Keratinocyte (primary cell): ENCODE measurements around the gene SARNP. TPM values are rescaled to one million over a fixed set of nuclear protein-coding genes. Genes with fewer than 3 reads are reported as not detected.
"Not testable (repeated sequence)": the region's sequence is repeated elsewhere in the genome, so short reads cannot be mapped to it uniquely, and the experiment has no call there.

Source experiments
- DNase-seq: peaks from one replicate; pipeline ENCODE4 v3.0.0-alpha.2; 2011; ENCODE audit warnings: low read depth, missing footprints, low spot score
- FAIRE-seq: peaks from 2 replicates; lab custom pipeline; 2011; peaks lifted over from hg19 to GRCh38; lab: Jason Lieb, UNC
- H2AFZ ChIP-seq: 2 replicates; pipeline ENCODE4 v1.6.0; 2012; ENCODE audit warnings: low read length, control low read depth, inconsistent platforms; ENCODE audit not compliant: control insufficient read depth
- H3K27ac ChIP-seq: 2 replicates; pipeline ENCODE4 v1.5.1; 2011; ENCODE audit warnings: low read length; ENCODE audit not compliant: control insufficient read depth, insufficient read depth
- H3K27me3 ChIP-seq: 3 replicates; pipeline ENCODE4 v1.6.0; 2011; ENCODE audit warnings: low read length; ENCODE audit not compliant: control insufficient read depth, insufficient read depth; ENCODE audit errors: extremely low read depth
- H3K36me3 ChIP-seq, 2 experiments: 2 replicates in 1 of 2; 3 replicates in 1 of 2; pipeline ENCODE4 v1.5.1; 2011; ENCODE audit warnings: low read length in 2 of 2, mild to moderate bottlenecking in 1 of 2; ENCODE audit not compliant: control insufficient read depth in 2 of 2, insufficient read depth in 2 of 2; ENCODE audit errors: extremely low read depth in 1 of 2
- H3K4me1 ChIP-seq: 3 replicates; pipeline ENCODE4 v1.5.1; 2011; ENCODE audit warnings: low read length; ENCODE audit not compliant: control insufficient read depth, insufficient read depth; ENCODE audit errors: extremely low read depth
- H3K4me2 ChIP-seq: 3 replicates; pipeline ENCODE4 v1.6.0; 2011; ENCODE audit warnings: low read depth, low read length; ENCODE audit not compliant: control insufficient read depth, insufficient read depth; ENCODE audit errors: extremely low read depth
- H3K4me3 ChIP-seq, 3 experiments: fragments of 200-600 bp in 1 of 3; sonication (generic) in 1 of 3; 2 replicates in 2 of 3; 3 replicates in 1 of 3; pipeline ENCODE4 v1.5.1; 2011 to 2016; ENCODE audit warnings: low read length in 3 of 3, mild to moderate bottlenecking in 3 of 3, control low read depth in 2 of 3, inconsistent platforms in 1 of 3, low read depth in 1 of 3, mixed read lengths in 1 of 3, mixed run types in 1 of 3, moderate library complexity in 1 of 3; ENCODE audit not compliant: control insufficient read depth in 2 of 3, insufficient read depth in 2 of 3; ENCODE audit errors: extremely low read depth in 1 of 3
- H3K79me2 ChIP-seq: 2 replicates; pipeline ENCODE4 v1.6.0; 2012; ENCODE audit warnings: low read length; ENCODE audit not compliant: control insufficient read depth, insufficient read depth
- H3K9ac ChIP-seq: 3 replicates; pipeline ENCODE4 v1.6.0; 2011; ENCODE audit warnings: low read length; ENCODE audit not compliant: control insufficient read depth, insufficient read depth; ENCODE audit errors: extremely low read depth
- H3K9me1 ChIP-seq: 3 replicates; pipeline ENCODE4 v1.6.0; 2011; ENCODE audit warnings: low read length; ENCODE audit not compliant: control insufficient read depth, insufficient read depth; ENCODE audit errors: extremely low read depth
- H3K9me3 ChIP-seq: 2 replicates; pipeline ENCODE4 v1.5.1; 2012; ENCODE audit warnings: low read depth, low read length; ENCODE audit not compliant: control insufficient read depth
- H4K20me1 ChIP-seq: 3 replicates; pipeline ENCODE4 v1.6.0; 2011; ENCODE audit warnings: low read length; ENCODE audit not compliant: control insufficient read depth, insufficient read depth; ENCODE audit errors: extremely low read depth
- EZH2 ChIP-seq: IDR thresholded peaks from one replicate; pipeline ENCODE4 v1.6.1; 2012; ENCODE audit warnings: inconsistent platforms, mild to moderate bottlenecking, low read length, moderate library complexity
- dilution Hi-C: fragments of 300-500 bp; cut with MboI; formaldehyde crosslinking; loops from one replicate; pipeline ENCODE4 v1.7.0; 2020; ENCODE audit warnings: low sequenced_read_pairs; ENCODE audit not compliant: extremely low pct_ligation_motif_present
- polyA plus RNA-seq, 5 experiments: library from polyadenylated mRNA; depleted of rRNA in 3 of 5; stranded (reverse) in 3 of 5; stranded (forward) in 1 of 5; unstranded in 1 of 5; fragments of >200 nt; gene quantifications; 1 replicate in 1 of 5; 2 replicates in 3 of 5; 3 replicates in 1 of 5; pipeline versions ENCODE4 v1.2.1 to v1.2.3, GENCODE V29; 2011 to 2012; ENCODE audit warnings: missing spikeins in 2 of 5, low read depth in 1 of 5, low replicate concordance in 1 of 5
- TF ChIP-seq, protein P1 (sequence below), 3 experiments: IDR thresholded peaks in 1 of 3; conservative IDR thresholded peaks in 1 of 3; optimal IDR thresholded peaks in 1 of 3; 2 replicates in 2 of 3; 3 replicates in 1 of 3; pipeline versions ENCODE3 to v1.5.1; 2011; ENCODE audit warnings: low read length in 3 of 3, mild to moderate bottlenecking in 3 of 3, moderate library complexity in 2 of 3, control low read depth in 1 of 3, inconsistent platforms in 1 of 3; ENCODE audit not compliant: insufficient read depth in 2 of 3; ENCODE audit errors: extremely low read depth in 1 of 3

The SARNP gene
- polyA plus RNA-seq, 1 donor (not counting 4 experiments of a cell fraction or from before 2014, with no cell fraction given): 168 TPM

DNA sequence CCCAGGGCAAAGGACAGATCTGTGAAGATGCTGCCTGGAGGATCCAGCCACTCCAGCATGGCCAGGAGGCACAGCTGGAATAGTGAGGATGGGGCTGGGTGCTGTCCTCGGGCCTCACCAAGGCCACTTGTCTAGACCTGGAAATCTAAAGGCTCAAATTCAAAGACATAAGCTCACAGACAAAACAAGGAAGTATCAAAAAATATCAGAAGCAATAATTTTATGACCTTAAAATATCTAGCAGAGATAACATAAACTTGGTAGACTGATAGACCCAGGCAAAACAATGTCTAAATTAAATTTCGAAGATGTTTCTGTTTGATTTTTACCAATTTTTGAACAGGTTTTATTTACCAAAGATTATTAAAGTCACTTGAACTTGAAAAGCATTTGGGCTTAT lies 47.8 kb upstream of the SARNP start:
- dilution Hi-C loops: no loop called here
- Histone ChIP-seq H3K27ac (no peak overlapping the region), H3K36me3 (no peaks in the 10 kb centered on the region), H3K27me3 (no peaks in the 10 kb centered on the region), H3K79me2 (no peaks in the 10 kb centered on the region), H4K20me1 (no peaks in the 10 kb centered on the region), H3K9me3 (peaks cover 3% of the 10 kb centered on the region), H2AFZ (no peak overlapping the region), H3K4me3 (no peak overlapping the region), H3K4me1 (no peaks in the 10 kb centered on the region), H3K9ac (no peak overlapping the region), H3K9me1 (no peaks in the 10 kb centered on the region), H3K4me2 (no peak overlapping the region)
- no peak for TF ChIP-seq EZH2
- TF ChIP-seq, protein P1, sequence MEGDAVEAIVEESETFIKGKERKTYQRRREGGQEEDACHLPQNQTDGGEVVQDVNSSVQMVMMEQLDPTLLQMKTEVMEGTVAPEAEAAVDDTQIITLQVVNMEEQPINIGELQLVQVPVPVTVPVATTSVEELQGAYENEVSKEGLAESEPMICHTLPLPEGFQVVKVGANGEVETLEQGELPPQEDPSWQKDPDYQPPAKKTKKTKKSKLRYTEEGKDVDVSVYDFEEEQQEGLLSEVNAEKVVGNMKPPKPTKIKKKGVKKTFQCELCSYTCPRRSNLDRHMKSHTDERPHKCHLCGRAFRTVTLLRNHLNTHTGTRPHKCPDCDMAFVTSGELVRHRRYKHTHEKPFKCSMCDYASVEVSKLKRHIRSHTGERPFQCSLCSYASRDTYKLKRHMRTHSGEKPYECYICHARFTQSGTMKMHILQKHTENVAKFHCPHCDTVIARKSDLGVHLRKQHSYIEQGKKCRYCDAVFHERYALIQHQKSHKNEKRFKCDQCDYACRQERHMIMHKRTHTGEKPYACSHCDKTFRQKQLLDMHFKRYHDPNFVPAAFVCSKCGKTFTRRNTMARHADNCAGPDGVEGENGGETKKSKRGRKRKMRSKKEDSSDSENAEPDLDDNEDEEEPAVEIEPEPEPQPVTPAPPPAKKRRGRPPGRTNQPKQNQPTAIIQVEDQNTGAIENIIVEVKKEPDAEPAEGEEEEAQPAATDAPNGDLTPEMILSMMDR (optimal IDR thresholded peaks at IDR 0.05 in 1 of 3, IDR thresholded peaks at IDR 0.05 in 1 of 3, conservative IDR thresholded peaks at IDR 0.05 in 1 of 3; ENCODE audit: extremely low read depth in 1 of 3, insufficient read depth in 2 of 3, low read length in 3 of 3): no peak
- FAIRE-seq (no peak), DNase-seq (no peak)

- H3K4me2 ChIP-seq, H3K4me3 ChIP-seq, H3K9me1 ChIP-seq, H3K4me1 ChIP-seq, H2AFZ ChIP-seq, H4K20me1 ChIP-seq, DNase-seq, FAIRE-seq, H3K27ac ChIP-seq, H3K79me2 ChIP-seq, H3K36me3 ChIP-seq, H3K27me3 ChIP-seq, dilution Hi-C loops, H3K9me3 ChIP-seq, H3K9ac ChIP-seq: not testable (repeated sequence)
These were observed 45.4 kb upstream of the SARNP start for GRCh38 chr12:55862931-55863330.

- dilution Hi-C loops: no loop called here
- H3K9me1 ChIP-seq: no peaks in the 10 kb centered on the region
- no peak for FAIRE-seq
- DNase-seq: no peak
- H2AFZ ChIP-seq: no peak overlapping the region
- H3K4me3 ChIP-seq: no peak overlapping the region
- no peak for TF ChIP-seq EZH2
- TF ChIP-seq, protein P1 (optimal IDR thresholded peaks at IDR 0.05 in 1 of 3, IDR thresholded peaks at IDR 0.05 in 1 of 3, conservative IDR thresholded peaks at IDR 0.05 in 1 of 3; ENCODE audit: extremely low read depth in 1 of 3, insufficient read depth in 2 of 3, low read length in 3 of 3): no peak
- no peak overlapping the region for H3K9ac ChIP-seq
- H3K36me3 ChIP-seq: no peaks in the 10 kb centered on the region
- no peaks in the 10 kb centered on the region for H4K20me1 ChIP-seq
- peaks cover 3% of the 10 kb centered on the region for H3K9me3 ChIP-seq
- H3K27me3 ChIP-seq: no peaks in the 10 kb centered on the region
- H3K79me2 ChIP-seq: no peaks in the 10 kb centered on the region
- no peaks in the 10 kb centered on the region for H3K4me1 ChIP-seq
- no peak overlapping the region for H3K4me2 ChIP-seq
- no peak overlapping the region for H3K27ac ChIP-seq
These were observed 44.8 kb upstream of the SARNP start for GRCh38 chr12:55862286-55862685.
